ENCODE data around the gene TEX53. TPM values are rescaled to one million over a fixed set of nuclear protein-coding genes. Genes with fewer than 3 reads are reported as not detected.

Gene TEX53
- total RNA-seq, 1 donor from 2014 or later, result not detected

GRCh38 chr9:114680259-114681001 lies 22.8 kb upstream of the TEX53 start:
- Mint-ChIP-seq H3K36me3 (ENCODE audit: low read depth, unreplicated experiment) (no peaks in the 10 kb centered on the region), H3K9me3 (ENCODE audit: unreplicated experiment) (no peaks in the 10 kb centered on the region), H3K27ac (ENCODE audit: unreplicated experiment) (no peak overlapping the region), H3K4me1 (ENCODE audit: unreplicated experiment) (no peaks in the 10 kb centered on the region), H3K27me3 (ENCODE audit: unreplicated experiment) (peaks cover 2% of the 10 kb centered on the region), H3K4me3 (ENCODE audit: unreplicated experiment) (no peak overlapping the region)
- DNase-seq (ENCODE audit: low spot score), result no peak
- no peak for TF ChIP-seq CTCF (IDR thresholded peaks at IDR 0.05; ENCODE audit: unreplicated experiment)

DNA sequence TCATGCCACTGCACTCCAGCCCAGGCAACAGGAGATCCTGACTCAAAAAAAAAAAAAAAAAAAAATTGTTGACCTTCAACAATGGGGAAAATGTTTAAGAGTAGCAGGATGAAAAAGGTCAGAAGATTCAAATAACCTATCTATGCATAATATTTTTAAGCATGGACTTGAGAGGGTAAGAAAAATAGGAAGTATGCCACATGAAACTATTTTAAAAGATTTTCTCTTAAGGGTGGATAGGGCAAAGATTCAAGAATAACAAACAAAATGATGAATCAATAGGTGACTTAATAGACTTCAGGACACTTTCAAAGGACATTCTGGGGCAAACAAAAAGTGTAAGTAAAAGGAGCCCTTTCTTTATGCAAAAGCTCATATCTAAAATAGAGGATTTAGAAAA lies 21.2 kb upstream of the TEX53 start:
- H3K4me1 Mint-ChIP-seq (ENCODE audit: unreplicated experiment), result no peaks in the 10 kb centered on the region
- no peaks in the 10 kb centered on the region for H3K9me3 Mint-ChIP-seq (ENCODE audit: unreplicated experiment)
- DNase-seq (ENCODE audit: low spot score), result no peak
- no peak overlapping the region for H3K27ac Mint-ChIP-seq (ENCODE audit: unreplicated experiment)
- no peak for TF ChIP-seq CTCF (IDR thresholded peaks at IDR 0.05; ENCODE audit: unreplicated experiment)
- no peaks in the 10 kb centered on the region for H3K36me3 Mint-ChIP-seq (ENCODE audit: low read depth, unreplicated experiment)
- peaks cover 2% of the 10 kb centered on the region for H3K27me3 Mint-ChIP-seq (ENCODE audit: unreplicated experiment)
- no peak overlapping the region for H3K4me3 Mint-ChIP-seq (ENCODE audit: unreplicated experiment)

DNA sequence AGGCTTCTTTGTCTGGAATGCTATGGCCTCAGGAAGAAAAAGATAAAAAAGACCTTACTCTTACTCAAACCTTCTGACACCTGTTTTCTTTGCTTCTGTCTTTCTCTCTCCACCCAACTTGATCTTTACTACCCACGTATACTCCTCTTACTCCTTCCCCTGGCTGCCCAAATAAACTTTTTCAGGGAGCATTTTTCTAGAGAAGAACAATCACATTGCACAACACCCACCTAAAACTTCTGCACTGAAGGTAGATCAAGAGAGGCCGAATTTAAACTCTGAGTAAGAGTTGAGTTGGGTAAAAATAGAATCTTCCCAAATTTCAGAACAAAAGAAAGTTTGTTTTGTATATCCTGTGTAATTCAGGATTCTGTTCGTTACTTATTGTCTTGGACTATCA lies 20.5 kb upstream of the TEX53 start:
- no peaks in the 10 kb centered on the region for H3K36me3 Mint-ChIP-seq (ENCODE audit: low read depth, unreplicated experiment)
- H3K4me1 Mint-ChIP-seq (ENCODE audit: unreplicated experiment), result no peaks in the 10 kb centered on the region
- DNase-seq (ENCODE audit: low spot score), result no peak
- TF ChIP-seq CTCF (IDR thresholded peaks at IDR 0.05; ENCODE audit: unreplicated experiment), result no peak
- H3K27me3 Mint-ChIP-seq (ENCODE audit: unreplicated experiment), result peaks cover 2% of the 10 kb centered on the region
- no peak overlapping the region for H3K4me3 Mint-ChIP-seq (ENCODE audit: unreplicated experiment)
- H3K27ac Mint-ChIP-seq (ENCODE audit: unreplicated experiment), result no peak overlapping the region
- H3K9me3 Mint-ChIP-seq (ENCODE audit: unreplicated experiment), result no peaks in the 10 kb centered on the region

- Mint-ChIP-seq H3K27ac (ENCODE audit: unreplicated experiment) (no peak overlapping the region), H3K27me3 (ENCODE audit: unreplicated experiment) (peaks cover 2% of the 10 kb centered on the region), H3K4me3 (ENCODE audit: unreplicated experiment) (no peak overlapping the region), H3K4me1 (ENCODE audit: unreplicated experiment) (no peaks in the 10 kb centered on the region), H3K36me3 (ENCODE audit: low read depth, unreplicated experiment) (no peaks in the 10 kb centered on the region), H3K9me3 (ENCODE audit: unreplicated experiment) (no peaks in the 10 kb centered on the region)
- no peak for TF ChIP-seq CTCF (IDR thresholded peaks at IDR 0.05; ENCODE audit: unreplicated experiment)
- DNase-seq (ENCODE audit: low spot score), result no peak
Measured at GRCh38 chr9:114677418-114677817, 19.8 kb upstream of the TEX53 start.

DNA sequence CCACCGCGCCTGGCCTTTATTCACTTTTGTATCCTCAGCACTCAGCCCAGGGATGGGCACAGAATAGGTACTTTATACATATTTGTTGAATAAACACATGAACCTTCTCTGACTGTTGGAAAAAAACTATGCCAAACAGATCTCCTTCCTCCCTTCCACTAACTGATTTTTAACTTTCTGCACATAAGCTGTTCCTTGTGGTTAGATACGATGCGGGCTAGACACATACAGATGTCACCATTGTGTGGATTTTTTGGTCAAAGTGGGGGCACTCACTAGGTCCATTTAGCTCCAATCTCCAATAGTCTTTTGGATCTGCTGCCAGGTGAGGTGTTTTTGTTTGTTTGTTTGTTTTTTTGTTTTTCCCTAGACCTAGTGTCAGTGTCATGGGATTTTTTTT lies 19.3 kb upstream of the TEX53 start:
- no peak for TF ChIP-seq CTCF (IDR thresholded peaks at IDR 0.05; ENCODE audit: unreplicated experiment)
- no peak overlapping the region for H3K4me3 Mint-ChIP-seq (ENCODE audit: unreplicated experiment)
- DNase-seq (ENCODE audit: low spot score), result no peak
- no peaks in the 10 kb centered on the region for H3K4me1 Mint-ChIP-seq (ENCODE audit: unreplicated experiment)
- no peak overlapping the region for H3K27ac Mint-ChIP-seq (ENCODE audit: unreplicated experiment)
- no peaks in the 10 kb centered on the region for H3K9me3 Mint-ChIP-seq (ENCODE audit: unreplicated experiment)
- peaks cover 2% of the 10 kb centered on the region for H3K27me3 Mint-ChIP-seq (ENCODE audit: unreplicated experiment)
- H3K36me3 Mint-ChIP-seq (ENCODE audit: low read depth, unreplicated experiment), result no peaks in the 10 kb centered on the region
